Vagina (tissue), 2 donors: ENCODE data around the gene PMM2.

Experiments
- POLR2A ChIP-seq, 2 donors: fragments of 450-650 bp; IDR thresholded peaks; one replicate each; pipeline ENCODE4 v1.6.1; 2017; ENCODE audit warnings: antibody characterized with exemption in 2 of 2, mild to moderate bottlenecking in 2 of 2, moderate library complexity in 2 of 2
- POLR2AphosphoS5 ChIP-seq, 2 donors: sonication (generic); formaldehyde crosslinking; IDR thresholded peaks; one replicate each; pipeline ENCODE4 v1.9.0; 2017; ENCODE audit warnings: antibody characterized with exemption in 2 of 2, mild to moderate bottlenecking in 2 of 2, low read depth in 1 of 2; ENCODE audit not compliant: insufficient read depth in 1 of 2

DNA sequence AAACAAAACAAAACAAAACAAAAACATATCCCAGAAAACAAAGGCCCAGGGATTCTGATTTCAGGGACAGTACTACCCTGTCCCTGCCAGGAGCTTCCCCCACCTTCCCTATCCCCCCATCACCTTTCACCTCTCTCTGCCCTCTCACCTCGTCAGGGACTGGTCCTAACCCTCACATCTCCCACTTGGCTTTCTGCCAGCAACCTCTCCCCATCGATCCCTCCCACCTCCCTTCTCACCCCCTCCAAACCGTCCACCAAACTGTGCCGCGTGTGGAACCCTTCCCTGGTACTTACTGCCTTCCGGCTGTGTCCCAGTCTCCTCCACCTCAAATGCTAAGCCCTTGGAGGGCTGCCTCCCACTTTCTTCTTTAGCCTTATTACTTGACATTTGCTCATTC is 36.6 kb upstream of the PMM2 start:
- TF ChIP-seq POLR2AphosphoS5 (IDR thresholded peaks at IDR 0.05; ENCODE audit: insufficient read depth in 1 of 2, low read depth in 1 of 2), result no peak
- TF ChIP-seq POLR2A (IDR thresholded peaks at IDR 0.05), result no peak
